H4 (cell line): ENCODE data around the gene LPP. TPM values are rescaled to one million over a fixed set of nuclear protein-coding genes. Genes with fewer than 3 reads are reported as not detected.

Source experiments
- DNase-seq: peaks from one replicate; pipeline ENCODE4 v3.0.0-alpha.2; 2015; ENCODE audit warnings: low spot score
- total RNA-seq: library from RNA; depleted of rRNA; stranded (reverse); fragments of >200 nt; shearing (Covaris generic); gene quantifications from 2 replicates; pipeline ENCODE4 v1.2.3, GENCODE V29; 2014

The LPP gene
- total RNA-seq, 1 experiment from 2014 or later, result 28.3 TPM

DNA sequence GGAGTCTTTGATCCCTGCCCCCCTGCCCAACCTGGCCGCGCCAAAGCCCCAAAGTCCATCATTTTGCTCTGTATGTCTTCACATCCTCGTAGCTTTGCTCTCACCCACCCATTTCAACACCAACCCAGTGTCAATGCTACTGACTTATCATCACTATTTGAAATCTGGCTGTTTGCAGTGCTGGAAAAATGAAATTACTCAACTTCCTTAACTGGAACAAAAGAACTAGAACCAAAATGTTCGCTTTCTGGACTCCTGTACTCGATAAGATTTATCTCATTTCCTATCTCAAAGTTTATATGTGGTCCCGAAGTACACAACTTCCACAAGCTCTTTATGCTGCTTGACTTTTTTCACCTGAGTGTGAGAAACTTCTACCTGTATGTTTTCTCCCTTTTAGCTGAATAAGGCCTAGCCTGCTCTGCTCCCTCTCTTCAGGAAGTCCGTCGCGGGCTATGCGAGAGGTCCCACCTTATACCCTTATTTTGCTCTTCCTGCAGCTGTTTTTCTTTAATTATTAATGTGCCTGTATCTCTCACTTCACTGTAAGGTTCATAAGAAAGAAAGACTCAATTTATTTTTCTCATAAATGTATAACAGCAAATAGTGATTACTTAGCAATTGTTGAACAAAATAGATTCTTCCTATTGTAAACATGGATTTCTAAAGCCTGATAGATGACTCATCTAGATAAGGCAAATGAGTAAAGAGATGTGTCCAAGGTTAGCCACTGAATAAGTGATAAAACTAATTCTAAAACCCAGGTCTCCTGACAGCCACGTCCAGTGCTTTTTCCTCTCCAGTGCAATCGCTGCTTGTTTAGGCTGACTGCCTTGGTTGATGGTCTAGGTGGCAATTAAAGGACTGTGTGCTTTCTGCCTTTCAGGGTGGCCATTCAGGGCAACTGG, 553.7 kb downstream of the LPP start:
- no peak for DNase-seq

- no peak for DNase-seq
Observed at GRCh38 chr3:188711881-188712247, 557.9 kb downstream of the LPP start.

- DNase-seq, result peak; percentile 79
Observed at GRCh38 chr3:188712248-188712924, 558.4 kb downstream of the LPP start.

DNA sequence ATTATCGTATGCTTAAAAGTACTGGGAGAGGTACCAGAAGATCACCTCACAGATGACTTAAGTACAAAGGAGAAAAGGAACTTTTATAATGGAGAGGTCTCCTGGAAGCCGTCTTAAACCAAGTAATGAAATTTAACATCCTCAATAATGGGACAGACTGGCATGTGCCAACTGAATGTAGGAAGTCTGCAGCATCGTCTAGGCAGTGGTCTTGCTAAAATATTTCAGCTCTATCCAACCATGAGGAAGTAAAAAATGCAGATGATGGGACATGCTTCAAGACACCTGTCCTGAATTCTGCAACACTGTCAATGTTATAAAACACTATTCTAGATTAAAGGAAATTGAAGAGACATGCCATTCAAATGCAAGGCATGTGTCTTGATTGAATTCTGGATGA, 559.0 kb downstream of the LPP start:
- DNase-seq, result no peak

DNA sequence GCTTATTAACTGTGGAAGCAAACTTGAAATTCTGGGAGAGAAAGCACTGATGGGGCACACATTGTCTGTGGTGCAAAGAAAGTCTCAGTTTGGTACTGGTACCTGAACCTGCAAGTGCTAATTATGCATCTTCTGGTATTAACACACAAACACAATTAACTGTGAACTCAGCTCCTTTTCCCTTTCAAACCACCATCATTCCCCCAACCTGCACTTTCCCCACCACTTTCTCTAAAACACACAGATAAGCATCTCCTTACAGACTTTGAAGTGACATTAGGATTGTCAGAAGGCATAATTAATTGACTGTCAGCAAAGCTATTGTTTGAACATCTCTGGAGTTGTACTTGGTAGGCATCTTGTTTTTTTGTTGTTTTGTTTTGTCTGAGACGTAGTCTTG, 565.6 kb downstream of the LPP start:
- no peak for DNase-seq

- DNase-seq, result no peak
Observed at GRCh38 chr3:188720215-188720614, 566.3 kb downstream of the LPP start.

DNA sequence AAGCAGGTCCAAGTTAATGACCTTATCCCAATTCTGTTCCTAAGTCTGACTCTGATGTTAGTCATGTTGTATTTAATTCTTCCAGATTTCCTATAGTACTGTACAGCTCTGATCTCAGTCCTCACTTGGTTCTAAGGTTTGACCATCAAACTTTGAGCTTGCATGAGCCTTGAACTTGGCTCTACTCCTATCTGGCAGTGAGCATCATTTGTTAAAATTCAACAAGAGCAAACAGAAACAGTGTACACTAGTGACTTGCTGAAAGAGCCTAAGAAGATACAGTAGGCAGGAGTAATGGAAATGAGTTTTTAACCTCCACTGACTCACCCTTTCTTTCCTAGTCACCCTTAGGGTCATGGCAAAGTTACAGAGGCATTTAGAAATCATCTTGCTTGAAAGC, 566.7 kb downstream of the LPP start:
- DNase-seq, result no peak

- DNase-seq, result no peak
Observed at GRCh38 chr3:188721312-188721711, 567.4 kb downstream of the LPP start.

DNA sequence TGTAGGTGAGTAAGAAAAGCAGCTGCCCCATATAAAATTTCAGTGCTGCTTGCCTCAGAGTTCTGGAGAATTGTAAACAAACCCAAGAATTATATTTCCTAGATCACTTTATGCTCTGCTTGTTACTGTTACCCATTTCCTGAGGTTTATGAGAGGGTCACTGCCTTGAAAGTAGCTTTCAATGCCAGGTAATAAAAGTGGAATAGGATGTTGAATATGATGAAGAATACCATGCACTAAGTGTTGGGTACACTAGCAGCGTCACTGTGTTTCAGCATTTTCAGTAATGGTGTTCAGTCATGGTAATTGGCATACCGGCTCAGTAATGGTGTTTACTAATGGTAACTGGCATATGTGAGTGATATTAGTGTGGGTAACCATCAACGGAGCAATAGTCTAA, 568.0 kb downstream of the LPP start:
- DNase-seq, result no peak

GRCh38 chr3:188722963-188723362, 569.0 kb downstream of the LPP start:
- DNase-seq, result no peak

- no peak for DNase-seq
Observed at GRCh38 chr3:188727052-188727451, 573.1 kb downstream of the LPP start.

- DNase-seq, result no peak
Observed at GRCh38 chr3:188728371-188728896, 574.5 kb downstream of the LPP start.

DNA sequence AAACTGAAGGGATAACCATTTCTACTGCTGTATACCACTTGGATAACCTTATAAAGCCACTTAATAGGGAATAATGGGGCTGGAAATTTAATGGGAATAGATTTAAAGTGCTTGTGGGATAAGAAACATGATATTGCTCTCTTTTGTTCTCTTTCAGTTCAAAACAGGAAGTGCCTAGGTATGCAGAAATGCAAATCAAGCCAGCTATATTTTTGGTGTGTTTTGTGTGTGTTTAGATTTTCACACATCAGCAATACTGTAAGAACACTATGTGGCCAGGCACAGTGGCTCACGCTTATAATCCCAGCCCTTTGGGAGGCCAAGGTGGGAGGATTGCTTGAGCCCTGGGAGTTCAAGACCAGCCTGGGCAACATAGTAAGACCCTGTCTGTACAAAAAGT, 575.5 kb downstream of the LPP start:
- DNase-seq, result no peak

- no peak for DNase-seq
Observed at GRCh38 chr3:188734395-188734794, 580.4 kb downstream of the LPP start.

GRCh38 chr3:188739511-188739910, 585.6 kb downstream of the LPP start:
- no peak for DNase-seq

GRCh38 chr3:188740010-188740409, 586.1 kb downstream of the LPP start:
- no peak for DNase-seq

DNA sequence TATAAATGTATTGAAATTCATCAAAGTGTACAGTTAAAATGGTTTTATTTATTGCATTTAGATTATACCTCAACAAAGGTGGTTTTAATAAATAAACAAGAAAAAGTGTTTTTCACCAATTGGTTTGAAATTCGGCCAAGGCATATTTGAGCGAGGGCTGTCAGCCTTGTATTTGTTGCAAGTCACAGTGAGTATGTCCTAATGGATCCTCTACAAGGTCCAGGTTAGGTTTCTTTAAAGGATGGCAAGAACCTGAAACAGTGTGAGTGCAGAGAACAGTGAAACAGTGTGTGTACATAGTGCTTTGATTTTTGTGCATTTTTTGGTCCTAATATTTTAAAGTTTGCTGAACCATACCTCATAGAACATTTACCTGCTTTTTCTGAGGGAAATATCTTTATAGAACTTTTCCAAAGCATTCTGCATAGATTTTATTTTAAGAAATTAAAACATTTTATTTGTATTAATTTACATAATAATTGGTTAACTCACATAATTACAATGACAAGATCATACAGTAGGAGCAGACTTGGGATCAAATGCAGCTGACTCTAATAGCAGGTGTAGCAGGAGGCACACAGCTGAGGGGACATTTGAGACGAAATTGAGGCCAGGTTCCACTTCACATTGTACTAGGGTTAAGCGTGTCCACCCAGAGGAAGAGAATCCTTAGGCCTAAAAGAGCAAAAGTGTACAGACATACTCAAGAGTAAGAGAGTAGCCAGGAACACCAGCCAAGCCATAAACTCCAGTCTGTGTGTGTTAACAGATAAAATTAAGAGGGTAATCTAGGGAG, 589.0 kb downstream of the LPP start:
- DNase-seq, result no peak

GRCh38 chr3:188744166-188744565, 590.2 kb downstream of the LPP start:
- no peak for DNase-seq

- no peak for DNase-seq
Observed at GRCh38 chr3:188745031-188745430, 591.1 kb downstream of the LPP start.

DNA sequence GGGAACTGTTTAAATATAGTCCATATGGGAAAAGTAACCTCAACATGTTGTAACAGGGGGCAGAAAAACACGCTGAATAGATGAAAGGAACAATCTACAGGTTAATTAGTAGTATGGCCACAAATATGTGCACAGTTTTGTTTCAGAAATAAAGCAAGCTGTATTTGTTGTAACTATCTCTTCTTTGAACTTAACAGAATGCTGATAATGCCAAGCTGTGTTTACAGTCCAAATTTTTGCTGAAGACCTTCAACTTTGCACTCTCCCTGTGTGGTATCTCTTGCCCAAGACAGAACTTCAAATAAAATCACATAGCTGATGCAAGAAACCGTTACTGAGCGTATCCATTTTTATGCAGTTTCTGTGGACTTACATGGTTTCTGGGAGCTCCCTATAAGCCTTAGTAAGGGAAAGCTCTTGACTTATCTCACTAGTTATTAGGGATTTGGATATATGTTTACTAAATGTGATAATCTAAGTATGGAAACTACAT, 592.4 kb downstream of the LPP start:
- DNase-seq, result no peak

DNA sequence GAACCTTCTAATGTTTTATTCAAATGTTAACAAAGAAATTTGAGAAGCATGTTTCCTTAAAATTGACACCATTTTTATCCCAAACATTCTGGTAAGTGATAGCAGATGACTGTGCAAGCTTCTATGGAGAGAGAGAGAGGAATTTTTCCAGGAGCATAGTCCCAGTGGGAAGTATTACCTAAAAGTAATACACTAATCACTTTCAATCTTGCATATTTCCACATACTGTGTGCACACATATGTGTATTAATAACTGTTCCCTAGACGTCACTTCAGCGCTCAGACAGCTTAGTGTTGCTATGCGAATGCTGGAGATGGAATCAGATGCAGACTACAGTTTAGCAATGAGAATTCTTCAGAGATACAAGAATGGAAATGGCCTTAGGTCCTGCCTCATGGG, 593.5 kb downstream of the LPP start:
- DNase-seq, result no peak

DNA sequence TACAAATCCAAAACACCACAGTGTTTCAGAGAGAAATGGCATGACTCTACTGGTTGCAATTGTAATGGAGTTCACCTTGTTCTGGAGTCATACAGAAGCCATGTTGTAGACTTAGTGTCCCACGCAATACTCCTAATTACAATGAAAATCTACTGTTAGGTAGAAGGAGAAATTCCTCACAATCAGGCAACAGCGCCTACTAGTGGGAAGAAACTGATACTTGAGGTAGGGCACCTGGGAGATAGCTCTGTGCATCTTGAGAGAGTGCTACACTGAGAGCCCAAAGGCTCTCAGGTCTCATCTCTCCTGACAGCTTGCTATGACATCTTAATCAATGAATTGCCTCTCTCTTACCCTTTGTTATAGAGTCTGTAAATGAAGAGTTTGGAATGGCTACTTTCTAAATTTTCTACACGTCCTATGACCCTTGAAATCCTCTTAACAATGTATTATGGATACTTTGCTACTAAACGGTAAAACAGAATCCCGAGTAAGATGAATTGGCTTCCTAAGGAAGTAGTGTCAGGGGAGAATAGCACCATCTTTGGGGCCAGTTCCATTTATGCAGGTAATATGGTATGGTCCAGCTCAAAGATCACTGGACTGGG, 595.2 kb downstream of the LPP start:
- peak; percentile 53 for DNase-seq
